GM21723 (cell line): ENCODE measurements around the gene ASCC3.

Source experiments
- ATAC-seq: cut with Tn5 transposase; IDR thresholded peaks from one replicate; pipeline ENCODE4 v1.9.1; 2021; ENCODE audit warnings: mild to moderate bottlenecking, moderate library complexity; ENCODE audit not compliant: unreplicated experiment

Gene ASCC3

GRCh38 chr6:100509101-100509500 lies 372.0 kb downstream of the ASCC3 start:
- no peak for ATAC-seq

DNA sequence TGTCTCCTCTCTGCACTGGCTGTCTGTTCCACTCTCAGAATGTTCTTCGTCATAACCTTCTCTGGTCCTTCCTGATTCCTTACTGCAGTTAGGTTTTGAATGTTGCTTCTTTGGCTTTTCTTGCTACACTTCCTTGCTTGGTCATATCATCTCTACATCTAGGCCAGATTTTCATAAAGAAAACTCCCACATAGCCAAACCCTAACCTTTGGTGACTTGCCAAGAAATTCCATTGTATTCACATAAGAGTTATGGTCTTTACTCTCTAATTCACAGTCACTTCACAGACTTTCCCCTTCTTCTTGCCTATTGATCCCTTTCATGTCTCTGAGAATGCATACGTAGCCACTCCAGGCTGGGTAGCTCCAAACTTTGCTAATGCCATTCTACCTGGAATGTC lies 374.5 kb downstream of the ASCC3 start:
- ATAC-seq: no peak

DNA sequence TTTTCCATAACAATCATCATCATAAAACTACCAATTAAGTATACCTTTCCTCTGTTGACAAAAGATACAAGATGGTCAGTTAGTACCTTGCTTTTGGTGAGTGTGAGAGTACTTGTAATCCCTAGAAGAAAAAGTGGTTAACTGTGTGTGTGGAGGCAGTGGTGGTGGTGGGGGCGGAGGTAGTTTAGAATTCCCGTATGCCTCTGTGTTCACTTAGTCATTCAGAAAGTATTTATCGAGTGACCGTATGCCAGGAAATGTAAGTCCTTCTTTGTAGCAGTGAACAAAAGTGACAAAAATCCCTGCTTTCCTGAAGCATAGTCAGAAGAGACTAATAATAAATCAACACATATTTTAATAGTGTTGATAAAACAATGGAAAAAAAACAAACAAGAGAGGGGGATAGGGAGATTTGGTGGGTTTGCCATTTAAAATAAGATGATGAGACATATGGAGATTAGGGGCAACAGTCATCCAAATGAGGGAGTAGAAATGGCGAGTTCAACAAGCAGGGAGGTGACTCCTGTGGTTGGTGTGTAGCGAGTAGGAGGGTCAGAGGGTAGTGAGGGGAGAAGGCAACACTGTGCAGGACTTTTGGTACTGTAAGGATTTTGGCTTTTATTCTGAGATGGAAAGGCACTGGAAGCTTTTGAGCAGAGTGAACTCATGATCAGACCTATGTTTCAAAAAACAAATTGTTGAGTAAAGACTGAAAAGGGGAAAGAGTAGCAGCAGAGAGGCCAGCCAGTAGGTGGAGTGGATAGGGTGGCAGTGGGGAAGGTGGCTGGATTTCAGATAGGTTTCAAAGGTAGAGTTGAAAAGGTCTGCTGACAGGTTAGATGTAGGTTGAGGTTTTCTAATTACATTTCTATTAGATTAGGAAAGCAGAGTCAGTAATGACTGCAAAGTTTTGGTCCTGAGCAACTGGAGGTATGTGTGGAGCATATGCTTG lies 376.1 kb downstream of the ASCC3 start:
- peak; percentile 64 for ATAC-seq

DNA sequence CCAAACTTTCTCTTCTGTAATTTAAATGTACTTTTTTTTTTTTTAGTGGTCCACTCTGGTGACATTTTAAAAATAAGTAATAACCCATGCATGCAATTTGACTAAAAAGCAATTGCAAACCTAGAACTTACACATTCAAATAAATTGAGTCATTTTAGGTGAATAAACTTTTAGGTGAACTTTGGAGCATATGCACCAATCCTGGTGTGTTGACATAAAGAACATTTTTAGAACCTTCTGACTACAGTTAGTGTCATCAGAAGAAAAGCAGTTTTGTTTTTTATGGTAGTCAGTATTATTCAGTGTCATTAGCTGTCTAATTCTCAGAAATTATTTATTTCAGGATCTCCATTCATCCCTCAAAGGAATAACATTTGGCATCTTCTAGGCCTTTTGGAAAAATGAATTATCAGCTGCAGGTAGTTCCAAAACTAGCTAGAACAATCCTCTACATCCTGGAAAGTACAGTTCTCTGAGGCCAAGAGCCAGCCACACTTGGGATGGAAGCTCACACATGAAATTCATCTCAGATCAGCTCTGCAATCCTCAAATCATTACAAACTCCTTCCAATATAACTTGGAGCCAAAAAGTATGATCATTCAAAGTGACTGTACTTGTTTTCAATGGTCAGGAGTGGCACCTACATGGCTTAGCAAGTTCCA lies 378.0 kb downstream of the ASCC3 start:
- ATAC-seq: no peak

DNA sequence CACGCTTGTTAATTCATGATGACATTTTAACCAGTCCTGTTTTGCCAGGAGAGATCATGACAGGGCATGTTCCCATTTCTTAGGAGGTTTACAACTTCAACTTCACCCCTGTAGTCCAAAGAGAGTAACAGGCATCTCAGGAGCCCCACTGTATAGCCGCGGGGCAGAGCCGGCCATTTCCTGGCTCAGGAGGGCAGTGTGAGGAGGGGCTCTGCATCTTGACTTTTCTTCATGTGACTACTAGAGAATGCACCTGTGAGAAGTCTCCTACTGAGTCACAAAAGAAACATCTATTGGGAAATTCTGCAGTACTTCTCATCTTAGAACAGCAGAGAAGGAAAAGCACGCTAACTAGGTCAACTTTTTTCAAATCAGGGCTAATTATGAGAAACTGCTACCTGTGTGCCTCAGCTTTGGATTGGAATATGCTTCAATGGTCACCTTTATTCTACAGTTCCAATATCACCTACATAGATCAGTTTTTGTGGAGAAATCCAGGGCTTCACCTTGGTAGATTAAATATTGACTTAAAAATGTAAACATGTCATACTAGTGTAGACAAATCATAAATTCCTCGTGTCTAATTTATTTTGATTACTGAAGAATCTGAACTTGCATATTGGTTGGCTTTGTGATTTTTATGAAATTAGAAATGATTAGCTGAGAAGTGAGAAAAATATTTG lies 387.8 kb downstream of the ASCC3 start:
- no peak for ATAC-seq

- ATAC-seq: no peak
Observed at GRCh38 chr6:100491952-100492670, 389.0 kb downstream of the ASCC3 start.

DNA sequence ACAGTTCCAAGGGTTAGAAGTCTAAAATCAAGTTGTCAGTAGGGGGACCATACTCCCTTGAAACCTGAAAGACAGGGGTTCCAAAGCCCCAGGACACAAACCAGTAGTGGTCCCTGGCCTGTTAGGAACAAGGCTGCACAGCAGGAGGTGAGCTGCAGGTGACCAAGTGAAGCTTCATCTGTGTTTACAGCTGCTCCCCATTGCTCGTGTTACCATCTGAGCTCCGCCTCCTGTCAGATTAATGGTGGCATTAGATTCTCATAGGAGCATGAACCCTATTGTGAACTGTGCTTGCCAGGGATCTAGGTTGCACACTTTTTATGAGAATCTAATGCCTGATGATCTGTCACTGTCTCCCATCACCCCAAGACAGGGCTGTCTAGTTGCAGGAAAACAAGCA lies 391.1 kb downstream of the ASCC3 start:
- ATAC-seq: no peak

- no peak for ATAC-seq
Observed at GRCh38 chr6:100488244-100488643, 392.9 kb downstream of the ASCC3 start.

DNA sequence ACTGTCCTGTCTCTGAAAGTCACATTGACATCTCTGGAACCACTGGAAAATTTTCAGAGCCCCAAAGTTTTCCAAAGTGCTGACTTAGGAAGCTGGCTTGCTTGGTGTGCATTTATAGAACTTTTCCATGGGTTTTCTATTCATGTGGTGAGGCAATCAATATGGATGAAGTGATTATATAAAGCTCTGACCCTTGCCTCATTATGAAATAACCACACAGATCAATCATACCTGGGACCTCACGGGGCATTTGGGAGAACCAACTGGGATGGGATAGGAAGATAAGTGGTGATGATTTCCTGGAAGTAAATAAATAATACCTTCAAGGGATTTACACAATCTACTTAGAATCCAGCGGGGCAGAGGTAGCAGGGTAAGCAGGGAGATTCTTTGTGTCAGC lies 393.5 kb downstream of the ASCC3 start:
- ATAC-seq: no peak

DNA sequence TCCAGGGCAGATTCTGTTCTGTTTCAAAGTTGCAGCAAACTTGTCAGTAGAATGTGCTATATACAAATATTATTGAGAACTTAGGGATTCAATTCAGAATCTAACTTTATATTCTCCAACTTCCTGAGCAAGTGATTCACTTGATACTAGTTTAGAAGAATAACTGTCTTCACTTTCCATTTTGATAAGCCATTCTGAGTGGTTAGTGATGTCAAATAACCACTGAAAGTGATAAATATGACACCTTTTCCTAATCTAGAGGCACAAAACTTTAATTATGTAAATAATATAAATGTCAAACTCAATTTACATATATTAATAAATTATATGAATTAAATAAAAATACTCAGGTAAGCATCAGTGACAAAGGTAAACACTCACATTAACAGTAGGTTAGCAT lies 395.9 kb downstream of the ASCC3 start:
- no peak for ATAC-seq

DNA sequence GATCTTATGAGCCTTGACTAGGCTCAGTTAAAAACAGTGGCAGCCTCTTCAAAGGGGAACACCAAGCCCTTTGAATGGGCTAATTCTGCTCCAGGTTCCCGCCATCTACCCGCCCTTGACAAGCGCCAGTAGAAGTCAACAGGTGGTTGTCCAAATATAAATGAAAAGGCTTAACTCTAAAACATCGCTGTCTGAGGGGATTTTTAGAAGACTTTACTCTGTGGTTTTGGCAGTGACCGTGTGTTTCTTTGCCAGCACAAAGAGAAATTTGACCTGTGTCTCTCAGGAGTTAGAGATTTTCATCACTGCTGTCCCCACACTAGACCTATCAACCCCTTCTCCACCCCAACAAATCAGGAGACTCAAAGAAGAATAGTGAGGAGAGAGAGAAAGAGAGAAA lies 396.7 kb downstream of the ASCC3 start:
- ATAC-seq: peak; percentile 44

GRCh38 chr6:100482698-100483097 lies 398.4 kb downstream of the ASCC3 start:
- ATAC-seq: no peak

DNA sequence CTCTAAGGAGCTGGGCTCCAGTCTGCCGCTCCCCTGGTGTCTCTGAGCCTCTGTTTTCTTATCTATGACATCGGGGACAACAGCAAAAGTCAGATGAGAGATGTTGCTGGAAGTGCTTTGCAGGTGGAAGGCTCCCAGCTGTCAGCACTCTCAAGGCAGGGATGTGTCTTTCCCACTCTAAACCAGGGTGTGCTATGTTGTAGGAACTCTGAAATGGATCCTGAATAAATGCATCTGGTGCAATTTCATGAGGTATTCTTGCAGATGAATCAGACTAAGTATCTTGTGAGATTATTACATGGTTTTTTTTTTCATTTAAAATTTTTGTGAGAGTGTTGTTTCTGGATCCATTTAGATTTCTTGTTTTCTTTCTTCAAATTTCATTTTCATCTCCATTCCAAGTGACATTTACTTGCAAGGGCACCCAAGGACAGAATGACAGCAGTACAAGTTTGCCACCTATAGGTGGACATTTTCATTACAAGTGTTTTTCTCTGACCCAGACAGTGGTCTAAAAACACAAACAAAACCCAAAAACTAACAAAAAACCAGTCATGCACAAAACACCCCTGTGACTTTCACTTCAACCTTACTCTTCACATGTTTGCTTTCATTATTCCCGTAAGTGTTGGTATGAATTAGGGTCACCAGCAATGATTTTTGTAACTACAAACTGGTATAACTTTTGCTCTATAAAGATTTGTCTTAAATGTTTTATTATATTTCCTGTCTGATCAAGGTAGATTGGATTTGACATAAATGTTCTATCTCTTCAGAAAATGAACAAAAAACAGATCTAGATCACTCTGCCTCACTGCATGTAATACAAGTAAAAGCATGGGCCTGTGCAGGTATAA lies 401.7 kb downstream of the ASCC3 start:
- peak; percentile 58 for ATAC-seq

GRCh38 chr6:100475554-100476320 lies 405.4 kb downstream of the ASCC3 start:
- peak; percentile 72 for ATAC-seq

- no peak for ATAC-seq
Observed at GRCh38 chr6:100473182-100473581, 407.9 kb downstream of the ASCC3 start.

GRCh38 chr6:100472674-100473073 lies 408.5 kb downstream of the ASCC3 start:
- peak; percentile 89 for ATAC-seq

DNA sequence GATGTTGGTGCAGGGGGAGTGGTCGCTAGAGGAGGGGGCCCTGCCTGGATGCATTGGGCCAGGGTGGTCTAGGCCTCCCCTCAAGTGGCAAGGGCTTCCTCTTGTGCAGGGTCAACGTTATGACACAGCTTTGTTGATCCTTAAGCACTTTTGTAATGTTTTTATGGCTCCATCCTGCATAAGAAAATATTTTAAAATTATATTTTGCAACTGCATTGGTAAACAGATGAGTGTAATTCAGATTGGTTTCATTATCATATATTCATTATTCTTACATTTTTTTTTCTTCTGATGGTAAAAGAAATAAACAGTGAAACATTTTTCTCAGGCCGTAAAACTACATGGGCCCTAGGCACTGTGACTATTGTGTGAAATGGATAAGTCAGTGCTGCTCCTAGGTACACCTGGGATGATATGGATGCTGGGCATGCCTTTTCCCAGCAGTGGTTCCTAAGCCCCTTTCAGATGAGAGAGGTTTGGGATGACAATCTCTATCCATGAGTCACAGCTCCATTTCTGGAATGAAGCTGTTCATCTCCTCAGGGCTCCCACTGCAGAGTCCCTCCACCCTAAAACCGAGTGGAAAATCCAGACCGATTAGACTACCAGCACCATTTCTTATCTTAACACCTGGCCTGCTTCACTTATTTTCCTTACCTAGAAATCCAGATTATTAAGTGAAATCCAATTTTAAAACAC lies 410.6 kb downstream of the ASCC3 start:
- ATAC-seq: no peak

DNA sequence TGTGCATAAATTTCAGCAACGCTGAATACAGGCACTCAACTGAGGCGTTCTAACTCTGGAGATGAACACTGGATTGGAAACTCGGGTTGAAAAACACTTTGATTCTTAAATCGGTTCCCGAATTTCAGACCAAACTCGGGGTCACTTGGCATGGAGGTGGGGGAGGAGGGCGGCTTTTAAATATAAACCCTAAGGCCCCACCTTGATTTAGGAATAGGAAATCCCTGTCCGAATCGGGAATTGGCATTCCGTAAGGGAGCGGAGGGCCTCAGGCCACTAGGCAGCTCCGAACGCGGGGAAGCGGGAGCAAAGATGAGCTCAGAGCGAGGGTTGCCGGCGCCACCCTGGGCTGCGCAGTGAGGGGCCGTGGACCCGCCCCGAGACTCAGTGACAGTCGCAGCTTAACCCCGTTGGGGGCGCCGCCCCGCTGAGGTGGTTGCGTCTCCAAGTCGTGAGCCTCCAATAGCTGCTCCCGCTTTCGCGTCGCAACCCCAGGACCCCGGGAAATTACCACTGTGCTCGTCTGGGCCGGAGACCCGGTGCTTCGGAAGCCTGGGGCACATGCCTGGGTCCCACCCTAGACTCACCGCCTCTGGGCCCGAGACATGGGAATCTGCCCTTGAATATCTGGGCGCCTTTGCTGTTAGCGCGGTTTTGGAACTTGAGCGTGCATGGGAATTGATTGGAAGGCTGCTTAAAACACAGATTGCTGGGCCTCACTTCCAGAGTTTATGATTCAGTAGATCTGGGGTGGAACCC lies 411.8 kb downstream of the ASCC3 start:
- ATAC-seq: no peak
